Activated CD4-positive, alpha-beta T cell treated with anti-CD3 and anti-CD28 coated beads for 4 hours (primary cell): Measurements from ENCODE around the gene GYG2.
"Not testable (repeated sequence)": the region's sequence is repeated elsewhere in the genome, so short reads cannot be mapped to it uniquely, and the experiment has no call there.

Experiments used
- DNase-seq, 2 donors: peaks; one replicate each; pipeline ENCODE4 v3.0.0-alpha.2; 2020

The GYG2 gene

GRCh38 chrX:2828344-2828958, at the start of gene GYG2:
Gene GYG2, plus strand, starts transcription at chrX:2828930. Its CDS starts 1,259 bp downstream, at chrX:2830189.
- no peak for DNase-seq

DNA sequence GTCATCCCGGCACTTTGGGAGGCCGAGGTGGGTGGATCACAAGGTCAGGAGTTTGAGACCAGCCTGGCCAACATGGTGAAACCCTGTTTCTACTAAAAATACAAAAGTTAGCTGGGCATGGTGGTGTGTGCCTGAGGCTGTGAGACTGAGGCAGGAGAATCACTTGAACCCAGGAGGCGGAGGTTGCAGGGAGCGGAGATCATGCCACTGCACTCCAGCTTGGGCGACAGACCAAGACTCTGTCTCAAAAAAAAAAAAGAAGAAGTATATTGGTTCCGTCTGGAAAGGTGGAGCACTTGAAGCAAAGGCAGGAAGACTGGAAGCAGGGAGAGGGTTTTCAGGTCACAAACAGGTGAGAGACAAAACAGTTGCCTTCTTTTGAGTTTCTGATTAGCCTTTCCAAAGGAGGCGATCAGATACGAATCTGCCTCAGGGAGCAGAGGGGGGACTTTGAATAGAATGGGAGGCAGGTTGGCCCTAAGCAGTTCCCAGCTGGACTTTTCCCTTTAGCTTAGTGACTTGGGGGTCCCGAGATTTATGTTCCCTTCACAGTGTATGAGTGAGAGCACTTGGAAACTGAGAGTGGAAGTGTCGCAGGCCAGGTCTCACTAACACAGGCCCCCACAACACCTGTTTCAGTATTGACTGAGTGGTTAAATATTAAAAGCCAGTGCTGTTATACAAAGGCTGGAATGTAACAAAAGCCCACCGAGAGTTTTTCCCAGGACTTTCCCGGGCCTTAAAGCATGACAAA, 48.1 kb upstream of the GYG2 start:
- not testable (repeated sequence) for DNase-seq

- DNase-seq: no peak
Measured at GRCh38 chrX:2781226-2781571, 47.5 kb upstream of the GYG2 start.

DNA sequence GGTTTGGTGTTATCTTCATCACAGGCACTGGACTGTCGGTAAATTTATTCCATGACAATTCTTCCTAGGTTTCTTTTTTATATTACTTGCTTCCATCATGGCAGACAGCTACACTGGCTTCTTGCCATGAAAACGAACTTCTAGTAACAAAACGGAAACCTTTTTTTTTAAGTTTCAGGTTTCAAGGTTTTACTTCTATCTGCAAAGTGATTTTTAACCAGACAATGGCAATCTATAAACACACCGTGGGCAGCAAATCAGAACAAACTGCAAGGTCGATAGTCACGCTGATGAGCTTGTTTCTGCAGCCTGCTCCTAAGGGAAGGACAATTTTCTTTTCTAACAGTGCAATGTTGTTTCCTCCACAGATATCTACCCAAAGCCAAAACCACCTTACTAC, 47.0 kb upstream of the GYG2 start:
- DNase-seq: no peak

DNA sequence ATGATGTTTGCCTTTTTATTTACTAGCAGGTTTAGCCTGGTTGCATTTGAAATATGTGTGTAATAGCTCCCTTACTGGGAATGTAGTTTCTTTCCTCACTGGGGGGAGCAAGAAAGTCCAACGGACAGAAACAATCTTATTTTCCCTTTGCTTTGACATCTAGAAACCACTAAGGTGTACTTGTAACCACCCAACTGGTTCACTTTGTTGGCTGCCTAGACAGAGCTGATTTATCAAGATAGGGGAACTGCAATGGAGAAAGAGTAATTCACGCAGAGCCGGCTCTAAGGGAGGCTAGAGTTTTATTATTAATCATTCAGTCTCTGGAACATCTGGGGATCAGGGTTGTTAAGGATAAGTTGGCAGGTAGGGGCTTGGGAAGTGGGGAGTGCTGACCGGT, 46.6 kb upstream of the GYG2 start:
- DNase-seq: no peak

DNA sequence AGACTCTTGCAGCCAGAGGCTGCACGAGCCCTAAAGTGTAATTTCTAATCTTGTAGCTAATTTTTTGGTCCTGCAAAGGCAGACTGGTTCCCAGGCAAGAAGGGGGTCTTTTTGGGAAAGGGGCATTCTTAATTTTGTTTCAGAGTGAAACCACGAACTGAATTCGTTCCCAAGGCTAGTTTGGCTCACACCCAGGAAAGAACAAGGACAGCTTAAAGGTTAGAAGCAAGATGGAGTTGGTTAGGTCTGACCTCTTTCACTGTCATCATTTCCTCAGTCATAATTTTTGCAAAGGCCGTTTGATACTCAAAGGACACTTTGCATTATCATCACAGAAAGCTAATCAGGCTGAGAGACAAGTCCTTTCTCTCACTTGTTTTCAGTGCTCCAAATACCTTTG, 46.0 kb upstream of the GYG2 start:
- no peak for DNase-seq

GRCh38 chrX:2784026-2784425, 44.7 kb upstream of the GYG2 start:
- no peak for DNase-seq

DNA sequence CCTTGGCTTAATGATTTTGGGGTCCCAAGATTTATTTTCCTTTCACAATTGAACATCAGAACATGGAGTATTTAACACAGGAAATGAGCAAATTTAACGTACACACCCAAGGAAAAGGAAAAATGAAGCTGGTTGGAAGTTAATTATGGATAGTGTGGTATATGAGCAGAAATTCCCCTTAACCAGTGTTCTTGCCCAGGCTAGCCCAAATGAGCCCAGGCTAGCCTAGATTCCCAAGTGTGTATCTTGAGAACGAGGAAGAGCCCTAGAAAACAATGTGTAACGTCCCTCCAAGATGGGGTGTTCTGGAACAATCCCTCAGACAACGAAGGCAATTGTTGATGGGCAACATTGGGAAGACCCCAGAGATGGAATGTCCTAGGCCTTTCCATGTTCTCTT, 43.2 kb upstream of the GYG2 start:
- DNase-seq: no peak

GRCh38 chrX:2788980-2789379, 39.8 kb upstream of the GYG2 start:
- DNase-seq: no peak

DNA sequence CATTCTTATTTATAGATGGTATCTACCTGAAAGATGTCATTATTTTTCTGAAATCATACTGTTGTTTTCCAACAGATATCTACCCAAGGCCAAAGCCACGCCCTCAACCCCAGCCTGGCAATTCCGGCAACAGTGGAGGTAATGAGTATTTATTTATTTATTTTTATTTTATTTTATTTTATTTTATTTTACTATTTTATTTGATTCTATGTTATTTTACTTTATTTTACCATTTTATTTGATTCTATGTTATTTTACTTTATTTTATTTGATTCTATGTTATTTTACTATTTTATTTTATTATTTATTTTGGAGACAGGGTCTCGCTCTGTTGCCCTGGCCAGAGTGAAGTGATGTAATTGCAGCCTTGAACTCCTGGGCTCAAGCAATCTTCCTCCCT, 39.2 kb upstream of the GYG2 start:
- no peak for DNase-seq

DNA sequence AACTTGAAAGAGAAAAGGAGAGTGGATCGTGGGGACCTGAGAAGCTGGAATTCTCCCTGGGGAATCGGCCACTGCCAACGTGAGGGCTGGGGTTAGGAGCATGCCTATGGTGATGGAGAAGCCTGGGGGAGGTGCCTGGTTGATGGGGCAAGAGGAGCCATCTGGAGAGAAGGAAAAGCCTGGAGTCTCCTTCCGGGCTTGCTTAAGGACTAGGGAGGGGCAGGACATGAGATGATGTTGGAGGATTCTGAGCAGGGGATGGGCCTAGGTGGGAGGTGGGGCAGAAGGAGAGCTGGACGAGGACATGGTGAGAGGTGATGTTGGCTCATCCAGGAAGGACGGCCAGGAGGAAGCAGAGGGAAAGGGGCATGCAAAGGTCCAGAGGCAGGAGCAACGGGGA, 35.0 kb upstream of the GYG2 start:
- no peak for DNase-seq

DNA sequence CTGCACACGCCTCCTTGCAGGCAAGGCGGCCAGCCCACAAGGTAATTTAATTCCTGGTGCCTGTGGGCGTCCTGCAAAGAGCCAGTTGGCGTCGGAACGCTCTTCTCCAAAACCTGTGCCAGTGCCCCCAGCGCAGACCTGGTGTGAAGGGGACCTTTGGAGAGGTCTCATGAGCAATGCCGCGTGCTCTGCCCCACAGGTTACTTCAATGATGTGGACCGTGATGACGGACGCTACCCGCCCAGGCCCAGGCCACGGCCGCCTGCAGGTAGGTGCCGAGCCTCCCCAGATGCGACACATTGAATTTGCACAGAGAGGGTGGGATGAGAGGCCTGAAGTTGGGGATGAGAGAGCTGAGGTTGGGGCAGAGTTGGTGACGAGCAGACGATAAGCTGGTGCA, 34.4 kb upstream of the GYG2 start:
- no peak for DNase-seq

- not testable (repeated sequence) for DNase-seq
Measured at GRCh38 chrX:2796808-2797207, 31.9 kb upstream of the GYG2 start.

DNA sequence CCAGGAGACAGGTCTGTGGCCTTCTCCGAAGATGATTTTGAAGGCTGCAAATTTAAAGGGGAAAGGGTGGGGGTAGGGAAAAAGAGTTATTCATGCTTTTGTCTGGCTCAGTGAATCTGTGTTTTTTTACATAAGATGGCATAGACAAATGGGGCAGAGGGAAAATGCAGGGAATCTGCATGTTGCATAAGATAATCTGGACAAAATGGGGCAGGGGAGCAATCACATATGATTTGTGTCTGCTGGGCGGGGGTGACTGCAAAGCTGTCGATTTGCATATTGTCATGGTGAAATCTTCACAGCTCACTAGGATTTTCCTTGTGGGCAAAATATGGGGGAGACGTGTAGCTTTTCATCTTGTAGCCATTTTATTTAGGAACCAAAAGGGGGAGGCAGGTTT, 29.4 kb upstream of the GYG2 start:
- DNase-seq: no peak

- not testable (repeated sequence) for DNase-seq
Measured at GRCh38 chrX:2799980-2800379, 28.8 kb upstream of the GYG2 start.

GRCh38 chrX:2801223-2801622, 27.5 kb upstream of the GYG2 start:
- no peak for DNase-seq

- not testable (repeated sequence) for DNase-seq
Measured at GRCh38 chrX:2802376-2803090, 26.2 kb upstream of the GYG2 start.

DNA sequence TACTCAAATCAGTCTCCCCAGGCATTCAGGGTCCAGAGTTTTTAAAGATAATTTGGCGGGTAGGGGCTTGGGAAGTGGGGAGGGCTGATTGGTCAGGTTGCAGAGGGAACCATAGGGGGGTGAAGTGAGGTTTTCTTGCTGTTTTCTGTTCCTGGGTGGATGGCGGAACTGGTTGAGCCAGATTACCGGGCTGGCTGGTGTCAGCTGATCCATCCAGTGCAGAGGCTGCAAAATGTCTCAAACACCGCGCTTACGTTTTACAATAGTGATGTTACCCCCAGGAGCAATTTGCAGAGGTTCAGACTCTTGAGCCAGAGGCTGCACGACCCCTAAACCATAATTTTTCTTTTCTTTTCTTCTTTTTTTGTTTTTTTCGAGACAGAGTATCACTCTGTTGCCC, 25.2 kb upstream of the GYG2 start:
- DNase-seq: not testable (repeated sequence)

DNA sequence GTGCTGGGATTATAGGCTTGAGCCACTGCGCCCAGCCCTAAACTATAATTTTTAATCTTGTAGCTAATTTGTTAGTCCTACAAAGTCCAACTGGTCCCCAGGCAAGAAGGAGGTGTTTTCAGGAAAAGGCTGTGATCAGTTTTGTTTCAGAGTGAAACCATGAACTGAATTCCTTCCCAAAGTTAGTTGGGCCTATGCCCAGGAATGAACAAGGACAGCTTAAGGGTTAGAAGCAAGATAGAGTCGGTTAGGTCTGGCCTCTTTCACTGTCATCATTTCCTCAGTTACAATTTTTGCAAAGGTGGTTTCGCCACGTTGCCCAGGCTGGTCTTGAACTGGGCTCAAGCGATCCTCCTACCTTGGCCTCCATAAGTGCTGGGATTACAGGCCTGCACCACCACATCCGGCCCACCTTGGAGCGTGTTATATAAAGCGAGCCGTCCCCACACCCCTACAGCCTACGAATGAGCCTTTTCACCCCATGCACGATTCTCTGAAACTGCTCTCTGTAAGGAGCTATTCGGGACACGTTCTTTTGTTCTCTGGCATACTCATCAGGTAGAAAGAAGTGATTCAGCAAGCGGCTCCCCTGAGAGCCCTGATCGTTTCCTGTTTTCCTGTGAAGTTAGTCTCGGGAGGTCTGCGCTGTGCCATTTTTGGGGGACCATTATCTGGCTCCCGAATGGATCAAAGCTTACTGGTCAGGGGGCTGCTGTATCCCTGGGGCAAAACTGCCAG, 24.5 kb upstream of the GYG2 start:
- not testable (repeated sequence) for DNase-seq

DNA sequence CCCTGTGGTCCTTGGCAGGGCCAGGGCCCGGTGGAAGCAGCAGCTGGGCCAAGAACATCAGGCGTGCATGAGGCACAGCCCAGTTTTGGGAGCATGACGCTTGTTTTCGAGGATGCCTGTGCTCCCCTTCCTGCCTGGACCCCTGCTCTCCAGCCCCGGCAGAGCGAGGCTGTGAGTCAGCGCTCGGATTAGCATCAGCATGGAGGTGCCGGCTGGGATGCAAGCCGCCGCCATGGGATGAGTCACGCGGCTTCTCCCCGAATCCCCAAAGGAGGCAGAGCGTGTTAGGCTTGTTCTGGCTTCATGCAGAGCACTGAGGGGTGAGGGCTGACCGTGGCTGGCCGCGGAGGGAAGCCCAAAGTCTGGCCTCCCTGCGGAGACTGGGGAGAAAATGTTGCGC, 23.9 kb upstream of the GYG2 start:
- DNase-seq: not testable (repeated sequence)

DNA sequence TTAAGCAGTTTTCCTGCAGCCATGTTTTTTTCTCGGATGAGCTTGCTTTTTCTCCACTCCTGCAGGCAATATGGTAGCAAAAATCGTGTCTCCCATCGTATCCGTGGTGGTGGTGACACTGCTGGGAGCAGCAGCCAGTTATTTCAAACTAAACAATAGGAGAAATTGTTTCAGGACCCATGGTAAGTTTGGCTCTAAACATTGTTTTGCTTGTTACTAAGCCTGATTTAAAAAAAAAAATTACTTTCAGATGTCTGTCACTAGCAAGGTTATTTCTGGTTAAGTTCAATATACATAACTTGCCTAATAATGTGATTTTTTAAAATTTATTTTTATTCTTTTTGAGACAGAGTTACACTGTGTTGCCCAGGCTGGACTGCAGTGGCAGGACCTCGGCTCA, 17.5 kb upstream of the GYG2 start:
- DNase-seq: no peak

- peak; percentile 38 to 65 for DNase-seq
Measured at GRCh38 chrX:2812161-2812907, 16.4 kb upstream of the GYG2 start.

DNA sequence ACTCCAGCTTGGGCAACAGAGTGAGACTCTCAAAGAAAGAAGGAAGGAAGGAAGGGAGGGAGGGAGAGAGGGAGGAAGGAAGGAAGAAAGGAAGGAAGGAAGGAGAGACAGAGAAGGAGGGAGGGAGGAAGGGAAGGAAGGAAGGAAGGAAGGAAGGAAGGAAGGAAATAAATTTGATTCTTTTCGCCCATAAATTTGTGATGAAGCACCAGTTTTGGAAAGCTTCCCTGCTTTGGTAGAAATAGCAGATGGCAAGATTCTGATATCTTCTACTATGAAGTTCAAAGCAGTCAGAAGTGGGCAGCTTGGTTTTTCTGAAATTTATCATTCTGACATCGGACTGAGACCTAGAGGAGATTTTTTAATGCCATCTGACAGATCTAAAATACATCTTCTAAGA, 11.7 kb upstream of the GYG2 start:
- DNase-seq: no peak
